ENCODE data around the gene TMEM141. TPM values are rescaled to one million over a fixed set of nuclear protein-coding genes. Genes with fewer than 3 reads are reported as not detected.

TMEM141 gene
- total and polyA plus RNA-seq, 2 experiments from 2014 or later: 51.7 to 59.4 TPM

DNA sequence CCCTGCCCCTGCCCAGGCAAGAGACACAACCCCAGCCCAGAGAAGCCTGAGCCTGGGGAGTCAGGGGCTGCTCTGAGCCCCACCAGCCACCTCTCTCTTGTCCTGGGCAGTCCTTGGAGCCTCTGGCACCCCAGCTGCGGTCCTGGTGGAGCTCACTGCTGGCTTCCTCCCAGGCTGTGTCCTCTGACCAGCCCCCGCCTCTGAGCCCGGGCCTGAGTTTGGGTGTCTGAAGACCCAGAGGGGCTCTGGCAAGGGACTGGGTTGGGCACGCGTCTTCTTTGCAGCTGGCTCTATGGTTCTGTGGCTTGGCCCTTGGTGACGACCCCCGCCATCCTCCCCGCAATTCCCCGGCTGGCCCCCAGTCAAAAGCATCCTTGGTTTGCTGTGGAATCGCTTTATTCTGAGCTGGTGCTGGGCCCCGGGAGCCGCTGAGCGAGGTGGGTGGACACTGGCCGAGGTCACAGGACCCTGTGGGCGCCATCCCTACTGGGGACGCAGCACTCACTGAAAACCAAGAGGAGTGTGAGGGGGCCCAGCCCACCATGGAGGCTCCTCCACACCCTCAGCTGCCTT is 47.4 kb upstream of the TMEM141 start:
- Histone ChIP-seq H3K36me3 (ENCODE audit: low read depth) (no peaks in the 10 kb centered on the region), H3K79me2 (ENCODE audit: insufficient read depth) (no peaks in the 10 kb centered on the region), H4K20me1 (ENCODE audit: insufficient read depth) (no peaks in the 10 kb centered on the region), H3K9ac (no peak overlapping the region), H3K27ac (no peak overlapping the region), H2AFZ (no peak overlapping the region), H3K9me2 (ENCODE audit: insufficient read depth) (no peaks in the 10 kb centered on the region), H3F3A (ENCODE audit: insufficient read depth) (no peaks in the 10 kb centered on the region), H3K9me3 (ENCODE audit: low read depth) (no peaks in the 10 kb centered on the region), H3K4me3 (no peak overlapping the region), H3K27me3 (replicated peaks; ENCODE audit: insufficient read depth) (peaks cover 13% of the 10 kb centered on the region), H3K4me1 (ENCODE audit: insufficient read depth) (no peaks in the 10 kb centered on the region), H3K4me2 (ENCODE audit: unreplicated experiment) (no peak overlapping the region)
- WGBS, 2 experiments (ENCODE audit: low coverage in 1 of 2, low lambda C conversion rate in 2 of 2, missing lambda C conversion rate in 2 of 2): 52 to 56% methylated on average over 15 of the region's 16 CpGs
- no peak for DNase-seq
- TF ChIP-seq EZH2phosphoT487 (IDR thresholded peaks at IDR 0.05; ENCODE audit: insufficient read depth, low read depth): no peak
- no peak for TF ChIP-seq EZH2 (IDR thresholded peaks at IDR 0.05; ENCODE audit: insufficient read depth, poor library complexity, severe bottlenecking)
- in situ Hi-C loops (cut with MboI): no loop called here

DNA sequence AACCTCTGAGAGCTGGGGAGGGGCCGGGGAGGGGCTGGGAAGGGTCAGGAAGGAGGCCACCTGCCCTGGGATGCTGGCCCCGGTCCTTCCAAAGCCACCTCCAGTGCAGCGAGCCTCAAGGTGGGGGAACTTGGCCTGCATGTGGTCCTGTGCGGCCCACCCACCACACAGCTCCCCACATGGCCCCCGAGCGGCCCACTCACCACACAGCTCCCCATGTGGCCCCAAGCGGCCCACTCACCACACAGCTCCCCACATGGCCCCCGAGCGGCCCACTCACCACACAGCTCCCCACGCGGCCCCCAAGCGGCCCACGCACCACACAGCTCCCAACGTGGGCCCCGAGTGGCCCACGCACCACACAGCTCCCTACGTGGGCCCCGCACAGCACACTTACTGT is 46.4 kb upstream of the TMEM141 start:
- in situ Hi-C loops (cut with MboI): no loop called here
- no peak for TF ChIP-seq EZH2phosphoT487 (IDR thresholded peaks at IDR 0.05; ENCODE audit: insufficient read depth, low read depth)
- no peak for TF ChIP-seq EZH2 (IDR thresholded peaks at IDR 0.05; ENCODE audit: insufficient read depth, poor library complexity, severe bottlenecking)
- no peaks in the 10 kb centered on the region for H3F3A ChIP-seq (ENCODE audit: insufficient read depth)
- H3K9me2 ChIP-seq (ENCODE audit: insufficient read depth): no peaks in the 10 kb centered on the region
- no peak overlapping the region for H2AFZ ChIP-seq
- H3K27ac ChIP-seq: no peak overlapping the region
- H3K36me3 ChIP-seq (ENCODE audit: low read depth): no peaks in the 10 kb centered on the region
- WGBS, 2 experiments (ENCODE audit: low coverage in 1 of 2, low lambda C conversion rate in 2 of 2, missing lambda C conversion rate in 2 of 2): 74 to 77% methylated on average over 5 to 18 of the region's 18 CpGs
- no peaks in the 10 kb centered on the region for H3K9me3 ChIP-seq (ENCODE audit: low read depth)
- H3K4me2 ChIP-seq (ENCODE audit: unreplicated experiment): no peak overlapping the region
- DNase-seq: no peak
- no peaks in the 10 kb centered on the region for H3K4me1 ChIP-seq (ENCODE audit: insufficient read depth)
- no peak overlapping the region for H3K9ac ChIP-seq
- H3K27me3 ChIP-seq (replicated peaks; ENCODE audit: insufficient read depth): peaks cover 13% of the 10 kb centered on the region
- no peak overlapping the region for H3K4me3 ChIP-seq
- no peaks in the 10 kb centered on the region for H3K79me2 ChIP-seq (ENCODE audit: insufficient read depth)
- no peaks in the 10 kb centered on the region for H4K20me1 ChIP-seq (ENCODE audit: insufficient read depth)

DNA sequence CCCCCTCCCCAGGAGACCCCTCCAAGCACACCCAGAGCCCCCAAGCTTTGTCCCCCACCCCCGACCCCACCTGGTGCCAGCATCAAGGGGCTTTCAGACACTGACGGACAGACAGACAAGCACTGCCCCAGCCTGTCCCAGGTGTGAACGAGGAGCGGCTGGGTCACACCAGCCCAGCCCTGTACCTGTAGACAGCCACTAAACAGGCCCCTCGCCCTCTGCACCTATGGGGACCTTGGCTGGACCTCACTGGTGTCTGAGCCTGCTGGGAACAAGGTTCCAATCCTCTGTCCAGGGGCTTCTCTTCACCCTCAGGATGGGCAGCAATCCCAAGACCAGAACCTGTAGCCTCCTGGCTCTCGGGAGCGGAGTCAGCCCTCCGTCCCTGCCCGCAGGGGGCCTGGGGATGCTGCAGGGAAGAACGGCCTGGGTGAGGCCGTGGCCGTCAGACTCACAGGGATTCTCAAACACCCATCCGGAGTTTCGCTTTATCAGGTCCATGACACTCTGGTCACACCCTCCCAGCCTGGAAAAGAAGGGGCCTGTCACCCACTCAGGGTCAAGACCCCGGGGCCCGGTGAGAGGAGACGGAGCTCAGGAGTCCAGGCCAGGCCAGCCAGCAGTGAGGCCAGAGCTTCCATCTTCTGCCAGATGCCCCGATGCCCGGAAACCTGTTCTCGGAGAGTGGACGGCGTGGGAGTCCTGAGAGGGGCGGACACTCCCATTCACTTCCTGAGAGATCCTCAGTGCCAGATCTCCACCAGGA is 45.6 kb upstream of the TMEM141 start:
- no peak overlapping the region for H3K9ac ChIP-seq
- H3F3A ChIP-seq (ENCODE audit: insufficient read depth): peaks cover 4% of the 10 kb centered on the region
- H2AFZ ChIP-seq: no peak overlapping the region
- no peaks in the 10 kb centered on the region for H3K36me3 ChIP-seq (ENCODE audit: low read depth)
- H3K27me3 ChIP-seq (replicated peaks; ENCODE audit: insufficient read depth): peaks cover 9% of the 10 kb centered on the region; the same call in 1 of the 2 replicates
- in situ Hi-C loops (cut with MboI): no loop called here
- H3K27ac ChIP-seq: no peak overlapping the region
- no peak overlapping the region for H3K4me2 ChIP-seq (ENCODE audit: unreplicated experiment)
- no peaks in the 10 kb centered on the region for H4K20me1 ChIP-seq (ENCODE audit: insufficient read depth)
- no peaks in the 10 kb centered on the region for H3K79me2 ChIP-seq (ENCODE audit: insufficient read depth)
- DNase-seq: no peak
- no peak for TF ChIP-seq EZH2 (IDR thresholded peaks at IDR 0.05; ENCODE audit: insufficient read depth, poor library complexity, severe bottlenecking)
- no peak for TF ChIP-seq EZH2phosphoT487 (IDR thresholded peaks at IDR 0.05; ENCODE audit: insufficient read depth, low read depth)
- H3K4me3 ChIP-seq: no peak overlapping the region
- WGBS, 2 experiments (ENCODE audit: low coverage in 1 of 2, low lambda C conversion rate in 2 of 2, missing lambda C conversion rate in 2 of 2): 72 to 78% methylated on average over 23 of the region's 23 CpGs
- H3K4me1 ChIP-seq (ENCODE audit: insufficient read depth): no peaks in the 10 kb centered on the region
- H3K9me3 ChIP-seq (ENCODE audit: low read depth): no peaks in the 10 kb centered on the region
- H3K9me2 ChIP-seq (ENCODE audit: insufficient read depth): no peaks in the 10 kb centered on the region

DNA sequence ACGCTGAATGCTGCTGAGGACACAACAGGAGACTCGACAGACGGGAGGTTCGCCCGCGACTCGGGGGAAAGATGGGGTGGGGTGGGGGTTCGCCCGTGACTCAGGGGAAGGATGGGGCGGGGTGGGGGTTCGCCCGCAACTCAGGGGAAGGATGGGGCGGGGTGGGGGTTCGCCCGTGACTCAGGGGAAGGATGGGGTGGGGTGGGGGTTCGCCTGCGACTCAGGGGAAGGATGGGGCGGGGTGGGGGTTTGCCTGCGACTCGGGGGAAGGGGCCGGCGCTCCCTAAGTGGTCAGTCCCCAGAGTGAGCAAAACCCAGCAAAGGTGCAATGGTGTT is 45.0 kb upstream of the TMEM141 start:
- H3K9me3 ChIP-seq (ENCODE audit: low read depth): no peaks in the 10 kb centered on the region
- no peaks in the 10 kb centered on the region for H3K4me1 ChIP-seq (ENCODE audit: insufficient read depth)
- H3K9ac ChIP-seq: no peak overlapping the region
- in situ Hi-C loops (cut with MboI): no loop called here
- no peaks in the 10 kb centered on the region for H4K20me1 ChIP-seq (ENCODE audit: insufficient read depth)
- no peaks in the 10 kb centered on the region for H3K79me2 ChIP-seq (ENCODE audit: insufficient read depth)
- H3F3A ChIP-seq (ENCODE audit: insufficient read depth): peaks cover 8% of the 10 kb centered on the region
- no peak overlapping the region for H3K4me3 ChIP-seq
- H3K4me2 ChIP-seq (ENCODE audit: unreplicated experiment): no peak overlapping the region
- no peak for DNase-seq
- H3K9me2 ChIP-seq (ENCODE audit: insufficient read depth): no peaks in the 10 kb centered on the region
- H3K36me3 ChIP-seq (ENCODE audit: low read depth): no peaks in the 10 kb centered on the region
- no peak overlapping the region for H3K27ac ChIP-seq
- H3K27me3 ChIP-seq (replicated peaks; ENCODE audit: insufficient read depth): peaks cover 9% of the 10 kb centered on the region; the same call in 1 of the 2 replicates
- no peak overlapping the region for H2AFZ ChIP-seq
- TF ChIP-seq EZH2phosphoT487 (IDR thresholded peaks at IDR 0.05; ENCODE audit: insufficient read depth, low read depth) (no peak), EZH2 (IDR thresholded peaks at IDR 0.05; ENCODE audit: insufficient read depth, poor library complexity, severe bottlenecking) (no peak)
- 70 to 73% methylated on average over 10 to 22 of the region's 22 CpGs for WGBS, 2 experiments (ENCODE audit: low coverage in 1 of 2, low lambda C conversion rate in 2 of 2, missing lambda C conversion rate in 2 of 2)

Data from GM23248 (cell line).